ENCODE measurements around the gene ZBTB33. TPM values are rescaled to one million over a fixed set of nuclear protein-coding genes. Genes with fewer than 3 reads are reported as not detected.

Gene ZBTB33
- total RNA-seq, 6 donors from 2014 or later = 5.0 to 18.6 (median 12.6) TPM

DNA sequence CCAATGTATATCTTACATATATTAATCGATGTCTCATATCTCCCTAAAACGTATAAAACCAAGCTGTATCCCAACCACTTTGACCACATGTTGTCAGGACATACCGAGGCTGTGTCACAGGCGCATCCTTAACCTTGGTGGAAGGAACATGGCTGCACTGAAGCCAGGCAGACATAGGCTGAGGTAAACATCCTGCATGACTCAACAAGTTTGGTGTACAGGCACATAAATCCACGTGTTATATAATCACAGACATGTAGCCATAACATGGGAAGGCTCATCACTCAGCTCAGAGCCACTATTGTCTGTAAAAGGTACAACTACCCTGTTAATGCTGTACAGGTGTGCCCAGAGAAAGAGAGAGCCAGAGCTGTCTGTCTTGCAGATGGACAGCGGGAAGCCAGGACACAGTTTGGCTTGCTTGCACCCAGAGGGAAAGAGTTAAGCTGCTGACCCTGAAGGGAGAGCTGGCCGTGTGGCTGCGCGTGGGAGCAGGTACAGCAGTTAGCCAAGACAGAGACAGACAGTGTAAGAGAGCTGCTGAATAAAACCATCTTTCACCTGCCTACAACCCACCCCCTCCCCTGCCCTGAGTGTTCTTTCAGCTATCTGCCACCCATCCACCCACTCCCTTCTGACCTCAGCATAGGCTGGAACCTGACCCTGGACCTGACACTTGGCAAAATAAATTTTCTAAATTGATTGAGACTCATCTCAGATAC, 22.3 kb upstream of the ZBTB33 start:
- H3K4me1 ChIP-seq = no peaks in the 10 kb centered on the region
- TF ChIP-seq, protein P1, sequence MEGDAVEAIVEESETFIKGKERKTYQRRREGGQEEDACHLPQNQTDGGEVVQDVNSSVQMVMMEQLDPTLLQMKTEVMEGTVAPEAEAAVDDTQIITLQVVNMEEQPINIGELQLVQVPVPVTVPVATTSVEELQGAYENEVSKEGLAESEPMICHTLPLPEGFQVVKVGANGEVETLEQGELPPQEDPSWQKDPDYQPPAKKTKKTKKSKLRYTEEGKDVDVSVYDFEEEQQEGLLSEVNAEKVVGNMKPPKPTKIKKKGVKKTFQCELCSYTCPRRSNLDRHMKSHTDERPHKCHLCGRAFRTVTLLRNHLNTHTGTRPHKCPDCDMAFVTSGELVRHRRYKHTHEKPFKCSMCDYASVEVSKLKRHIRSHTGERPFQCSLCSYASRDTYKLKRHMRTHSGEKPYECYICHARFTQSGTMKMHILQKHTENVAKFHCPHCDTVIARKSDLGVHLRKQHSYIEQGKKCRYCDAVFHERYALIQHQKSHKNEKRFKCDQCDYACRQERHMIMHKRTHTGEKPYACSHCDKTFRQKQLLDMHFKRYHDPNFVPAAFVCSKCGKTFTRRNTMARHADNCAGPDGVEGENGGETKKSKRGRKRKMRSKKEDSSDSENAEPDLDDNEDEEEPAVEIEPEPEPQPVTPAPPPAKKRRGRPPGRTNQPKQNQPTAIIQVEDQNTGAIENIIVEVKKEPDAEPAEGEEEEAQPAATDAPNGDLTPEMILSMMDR (IDR thresholded peaks at IDR 0.05) = no peak
- TF ChIP-seq POLR2AphosphoS5 (IDR thresholded peaks at IDR 0.05) = no peak
- TF ChIP-seq POLR2A (IDR thresholded peaks at IDR 0.05) = no peak
- no peak for TF ChIP-seq EP300 (IDR thresholded peaks at IDR 0.05)
- WGBS, 2 donors = 78 to 93% methylated on average over 2 to 9 of the region's 9 CpGs

DNA sequence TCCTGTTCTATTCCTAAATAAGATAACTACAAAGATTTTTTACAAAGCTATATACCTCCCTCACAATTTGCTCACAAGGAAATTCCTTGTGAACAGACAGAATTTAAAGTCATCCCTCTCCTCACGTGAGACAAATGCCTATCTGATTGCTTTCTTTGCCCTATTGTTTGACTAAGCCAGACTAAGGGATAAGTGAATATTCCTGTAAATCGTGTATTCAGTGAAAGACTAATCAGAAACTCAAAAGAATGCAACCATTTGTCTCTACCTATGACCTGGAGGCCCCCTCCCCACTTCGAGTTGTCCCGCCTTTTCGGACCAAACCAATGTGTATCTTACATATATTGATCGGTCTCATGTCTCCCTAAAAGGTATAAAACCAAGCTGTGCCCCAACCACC, 15.3 kb upstream of the ZBTB33 start:
- WGBS, 2 donors = 74 to 96% methylated on average over 6 of the region's 6 CpGs
- Histone ChIP-seq H3K27ac (no peak overlapping the region), H3K4me3 (no peak overlapping the region), H3K9me3 (no peaks in the 10 kb centered on the region), H3K4me1 (no peaks in the 10 kb centered on the region), H3K36me3 (no peaks in the 10 kb centered on the region), H3K27me3 (no peaks in the 10 kb centered on the region)
- DNase-seq (no peak), ATAC-seq (ENCODE audit: low FRiP score in 2 of 2) (no peak)
- TF ChIP-seq EP300 (IDR thresholded peaks at IDR 0.05) = no peak
- no peak for TF ChIP-seq POLR2AphosphoS5 (IDR thresholded peaks at IDR 0.05)
- TF ChIP-seq, protein P1 (IDR thresholded peaks at IDR 0.05) = no peak
- TF ChIP-seq POLR2A (IDR thresholded peaks at IDR 0.05) = no peak

More for the DNA sequence above, 22.3 kb upstream of the ZBTB33 start:
- no peaks in the 10 kb centered on the region for H3K27me3 ChIP-seq
- no peak for DNase-seq
- no peaks in the 10 kb centered on the region for H3K9me3 ChIP-seq
- no peak for ATAC-seq (ENCODE audit: low FRiP score in 2 of 2)
- no peak overlapping the region for H3K4me3 ChIP-seq
- H3K27ac ChIP-seq = no peak overlapping the region
- no peaks in the 10 kb centered on the region for H3K36me3 ChIP-seq

DNA sequence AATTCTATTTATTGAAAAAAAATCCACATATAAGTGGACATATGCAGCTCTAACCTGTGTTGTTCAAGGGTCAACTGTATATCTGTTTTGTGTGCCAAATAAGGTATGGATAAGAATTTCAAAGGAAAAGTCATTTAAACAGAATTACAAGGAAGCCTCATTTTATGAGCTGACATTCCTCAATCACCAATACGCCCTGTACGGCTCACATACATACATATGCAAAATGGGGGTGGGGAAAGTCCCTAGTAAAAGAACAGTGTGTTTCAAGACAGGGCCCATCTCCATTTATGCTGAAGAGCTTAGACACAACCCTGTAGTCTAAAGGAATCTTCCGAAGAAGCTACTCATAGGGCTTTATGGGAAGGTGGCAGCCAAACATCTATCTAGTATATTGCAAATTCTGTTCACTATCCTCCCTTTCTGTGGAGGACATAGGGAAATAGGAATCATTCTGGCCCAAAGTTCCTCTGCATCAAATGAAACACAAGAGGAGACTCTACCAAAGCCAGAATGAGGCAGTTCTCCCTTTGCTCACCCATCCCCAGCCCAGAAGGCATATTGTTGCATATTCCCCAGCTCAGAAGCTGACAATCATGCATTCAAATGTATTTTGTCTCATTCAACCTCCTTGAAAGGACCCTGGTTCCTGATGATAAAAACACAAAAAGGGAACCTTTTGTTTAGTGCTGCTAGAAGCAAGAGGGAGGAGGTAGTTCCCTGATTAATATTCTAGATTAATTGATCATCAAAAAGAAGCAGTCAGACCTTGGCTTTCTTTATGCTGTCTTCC, 13.7 kb upstream of the ZBTB33 start:
- no peak overlapping the region for H3K4me3 ChIP-seq
- no peaks in the 10 kb centered on the region for H3K36me3 ChIP-seq
- DNase-seq (no peak), ATAC-seq (ENCODE audit: low FRiP score in 2 of 2) (no peak)
- H3K4me1 ChIP-seq = no peaks in the 10 kb centered on the region
- H3K27me3 ChIP-seq = no peaks in the 10 kb centered on the region
- H3K9me3 ChIP-seq = no peaks in the 10 kb centered on the region
- 87 to 100% methylated on average over 3 of the region's 3 CpGs for WGBS, 2 donors
- no peak overlapping the region for H3K27ac ChIP-seq
- TF ChIP-seq POLR2AphosphoS5 (IDR thresholded peaks at IDR 0.05) (no peak), POLR2A (IDR thresholded peaks at IDR 0.05) (no peak), EP300 (IDR thresholded peaks at IDR 0.05) (no peak)
- TF ChIP-seq, protein P1 (IDR thresholded peaks at IDR 0.05) = no peak

DNA sequence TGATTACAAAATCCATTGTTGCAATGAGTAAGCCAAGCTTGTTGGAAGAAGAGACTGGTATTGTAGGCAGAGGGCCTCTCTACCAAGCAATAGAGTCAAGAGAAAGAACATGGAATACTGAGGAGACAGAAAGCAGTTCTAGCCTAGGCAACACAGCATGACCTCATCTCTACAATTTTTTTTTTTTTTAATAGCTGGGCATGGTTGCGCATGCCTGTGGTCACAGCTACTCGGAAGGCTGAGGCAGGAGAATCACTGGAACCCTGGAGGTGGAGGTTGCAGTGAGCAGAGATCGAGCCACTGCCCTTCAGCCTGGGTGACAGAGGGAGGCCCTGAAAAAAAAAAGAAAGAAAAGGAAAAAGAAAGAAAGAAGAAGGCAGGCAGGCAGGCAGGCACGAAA, 11.7 kb upstream of the ZBTB33 start:
- WGBS, 2 donors = 80 to 84% methylated on average over 4 of the region's 4 CpGs
- Histone ChIP-seq H3K4me3 (no peak overlapping the region), H3K27ac (no peak overlapping the region), H3K9me3 (no peaks in the 10 kb centered on the region), H3K27me3 (no peaks in the 10 kb centered on the region), H3K4me1 (peaks cover 0 to 11% (median 2%) of the 10 kb centered on the region in 4 donors), H3K36me3 (no peaks in the 10 kb centered on the region)
- TF ChIP-seq POLR2A (IDR thresholded peaks at IDR 0.05) = no peak
- TF ChIP-seq, protein P1 (IDR thresholded peaks at IDR 0.05) = no peak
- TF ChIP-seq POLR2AphosphoS5 (IDR thresholded peaks at IDR 0.05) = no peak
- TF ChIP-seq EP300 (IDR thresholded peaks at IDR 0.05) = no peak
- ATAC-seq (ENCODE audit: low FRiP score in 2 of 2) (no peak), DNase-seq (no peak)
